WTC11 (cell line): ENCODE data around the gene EHBP1. TPM values are rescaled to one million over a fixed set of nuclear protein-coding genes. Genes with fewer than 3 reads are reported as not detected.

Source experiments
- ATAC-seq: fragments of 200-7000 bp; cut with Tn5 transposase; 2 replicates; pipeline ENCODE4 v1.10.0; 2021; ENCODE audit warnings: mild to moderate bottlenecking, moderate library complexity
- CTCF ChIA-PET: fragments of 300-600 bp; sonication (Branson Sonifier 250); formaldehyde crosslinking; loops from one replicate; lab custom pipeline; 2021; ENCODE audit warnings: antibody characterized with exemption; lab: Charles Lee
- POLR2A ChIA-PET: fragments of 350-600 bp; sonication (Branson Sonifier 250); formaldehyde crosslinking; loops from one replicate; lab custom pipeline; 2021; ENCODE audit warnings: antibody characterized with exemption; lab: Charles Lee
- DNase-seq: peaks from one replicate; pipeline ENCODE4 v3.0.0; 2021; ENCODE audit warnings: low spot score
- H3K27ac Mint-ChIP-seq: 2 replicates; pipeline ENCODE4 v1.8.0; 2021; ENCODE audit warnings: mixed read lengths
- H3K27me3 Mint-ChIP-seq: 2 replicates; pipeline ENCODE4 v1.8.0; 2021; ENCODE audit warnings: low read depth, mild to moderate bottlenecking, moderate library complexity, mixed read lengths
- H3K36me3 Mint-ChIP-seq: 2 replicates; pipeline ENCODE4 v1.8.0; 2021; ENCODE audit warnings: mixed read lengths
- H3K4me1 Mint-ChIP-seq: 2 replicates; pipeline ENCODE4 v1.8.0; 2022; ENCODE audit warnings: mixed read lengths
- H3K4me3 Mint-ChIP-seq: 2 replicates; pipeline ENCODE4 v1.8.0; 2021; ENCODE audit warnings: mild to moderate bottlenecking, moderate library complexity, mixed read lengths
- H3K9me3 Mint-ChIP-seq: 2 replicates; pipeline ENCODE4 v1.8.0; 2021; ENCODE audit warnings: mixed read lengths
- CREB1 ChIP-seq: sonication (generic); formaldehyde crosslinking; IDR thresholded peaks from 2 replicates; pipeline ENCODE4 v1.8.0; 2023; ENCODE audit warnings: mild to moderate bottlenecking, missing genetic modification reagents
- ETV6 ChIP-seq: sonication (generic); formaldehyde crosslinking; IDR thresholded peaks from 2 replicates; pipeline ENCODE4 v1.8.1; 2022; ENCODE audit warnings: mild to moderate bottlenecking, missing genetic modification reagents
- FOXP1 ChIP-seq: sonication (generic); formaldehyde crosslinking; IDR thresholded peaks from 2 replicates; pipeline ENCODE4 v1.8.0; 2022; ENCODE audit warnings: missing genetic modification reagents, mild to moderate bottlenecking, moderate library complexity, borderline replicate concordance
- GRHL2 ChIP-seq: fragments of 250-450 bp; sonication (Bioruptor Pico); IDR thresholded peaks from 2 replicates; pipeline ENCODE4 v1.8.0; 2022; ENCODE audit warnings: mild to moderate bottlenecking, moderate library complexity; ENCODE audit not compliant: insufficient replicate concordance, severe bottlenecking
- MYBL2 ChIP-seq: sonication (generic); formaldehyde crosslinking; IDR thresholded peaks from 2 replicates; pipeline ENCODE4 v1.8.1; 2023; ENCODE audit warnings: mild to moderate bottlenecking, moderate library complexity, missing genetic modification reagents
- SMAD3 ChIP-seq: sonication (generic); formaldehyde crosslinking; IDR thresholded peaks from 2 replicates; pipeline ENCODE4 v1.8.0; 2022; ENCODE audit warnings: missing genetic modification reagents, mild to moderate bottlenecking, borderline replicate concordance
- ZNF232 ChIP-seq: sonication (generic); formaldehyde crosslinking; IDR thresholded peaks from 2 replicates; pipeline ENCODE4 v1.8.0; 2022; ENCODE audit warnings: mild to moderate bottlenecking, missing genetic modification reagents
- ZNF416 ChIP-seq: fragments of 250-450 bp; sonication (Bioruptor Pico); IDR thresholded peaks from 2 replicates; pipeline ENCODE4 v1.9.0; 2021; ENCODE audit warnings: mild to moderate bottlenecking, inconsistent platforms
- ZNF423 ChIP-seq: fragments of 250-450 bp; sonication (Bioruptor Pico); IDR thresholded peaks from 2 replicates; pipeline ENCODE4 v2.1.2; 2022; ENCODE audit warnings: mild to moderate bottlenecking, moderate library complexity
- ZNF671 ChIP-seq: fragments of 250-450 bp; sonication (Bioruptor Pico); IDR thresholded peaks from 2 replicates; pipeline ENCODE4 v1.8.0; 2021; ENCODE audit warnings: mild to moderate bottlenecking
- total RNA-seq: library from RNA; stranded (reverse); gene quantifications from 3 replicates; pipeline ENCODE4 v1.2.3, GENCODE V29; 2021
- TF ChIP-seq, protein P1 (sequence below): sonication (generic); formaldehyde crosslinking; IDR thresholded peaks from 2 replicates; pipeline ENCODE4 v1.8.1; 2023; ENCODE audit warnings: mild to moderate bottlenecking, missing genetic modification reagents, moderate library complexity
- TF ChIP-seq, protein P2 (sequence below): sonication (generic); formaldehyde crosslinking; conservative IDR thresholded peaks from 2 replicates; pipeline ENCODE4 v1.8.1; 2023; ENCODE audit warnings: mild to moderate bottlenecking, low read depth, missing genetic modification reagents, moderate library complexity
- TF ChIP-seq, protein P3 (sequence below): sonication (generic); formaldehyde crosslinking; IDR thresholded peaks from 2 replicates; pipeline ENCODE4 v1.8.0; 2022; ENCODE audit warnings: mild to moderate bottlenecking, missing genetic modification reagents
- TF ChIP-seq, protein P4 (sequence below): sonication (generic); formaldehyde crosslinking; IDR thresholded peaks from 2 replicates; pipeline ENCODE4 v1.8.1; 2022; ENCODE audit warnings: missing genetic modification reagents, borderline replicate concordance
- TF ChIP-seq, protein P5 (sequence below): fragments of 200-600 bp; IDR thresholded peaks from 2 replicates; pipeline ENCODE4 v1.8.0; 2022; ENCODE audit warnings: antibody characterized with exemption
- TF ChIP-seq, protein P6 (sequence below): sonication (generic); formaldehyde crosslinking; IDR thresholded peaks from 2 replicates; pipeline ENCODE4 v1.8.0; 2022; ENCODE audit warnings: mild to moderate bottlenecking, missing genetic modification reagents
- TF ChIP-seq, protein P7 (sequence below): fragments of 250-450 bp; sonication (Bioruptor Pico); IDR thresholded peaks from 2 replicates; pipeline ENCODE4 v1.8.0; 2021; ENCODE audit warnings: mild to moderate bottlenecking

EHBP1 gene
- total RNA-seq, 1 experiment from 2014 or later = 36.4 TPM

DNA sequence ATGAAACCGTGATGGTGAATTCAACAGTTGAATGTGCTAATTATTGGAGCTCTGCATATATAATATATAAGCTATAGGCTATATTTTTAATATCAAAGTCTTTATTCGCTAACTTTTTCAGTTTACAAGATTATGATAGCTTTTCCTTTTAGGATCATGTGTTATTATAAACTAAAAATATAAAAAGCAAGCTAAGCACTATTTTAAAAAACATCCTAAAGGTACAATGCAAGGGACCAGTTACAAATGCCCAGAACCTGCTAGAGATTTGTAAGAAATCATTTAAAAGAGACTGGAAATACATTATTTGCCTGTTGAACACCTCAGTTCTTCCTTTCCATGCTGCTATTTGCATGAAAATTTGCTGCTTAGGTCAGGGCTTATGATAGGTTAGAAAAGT is 43.4 kb upstream of the EHBP1 start (continued):
- no peak for TF ChIP-seq ETV6 (CRISPR knock-in tag)
- no peak for TF ChIP-seq MYBL2 (CRISPR knock-in tag)
- TF ChIP-seq FOXP1 = no peak

DNA sequence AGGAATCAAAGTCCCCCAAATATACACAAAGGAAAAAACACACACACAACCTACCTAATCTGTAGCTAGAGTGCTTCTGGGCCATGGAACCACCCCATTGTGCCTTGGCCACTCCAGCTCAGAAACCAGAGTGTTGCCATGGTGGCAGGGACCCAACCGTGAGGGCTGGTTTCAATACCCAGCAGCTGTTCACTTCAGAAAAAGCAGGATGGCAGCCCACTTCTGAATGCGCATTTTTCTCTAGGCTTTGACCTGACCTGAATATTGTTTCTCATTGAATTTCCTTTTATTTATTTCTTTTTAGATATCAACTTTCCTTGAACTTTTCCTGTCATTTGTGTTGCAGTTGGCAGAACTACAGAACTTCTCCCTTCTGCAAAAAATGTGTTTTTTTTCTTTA is 43.0 kb upstream of the EHBP1 start:
- H3K36me3 Mint-ChIP-seq = no peaks in the 10 kb centered on the region
- POLR2A ChIA-PET = no interaction called here
- H3K4me3 Mint-ChIP-seq = no peak overlapping the region
- CTCF ChIA-PET = interaction anchor here (1.0 to 5.3 kb wide), 2 partner anchors 167 to 205 kb away, joined by 3 to 19 read pairs; no protein-coding TSS in a partner anchor
- H3K27ac Mint-ChIP-seq = no peak overlapping the region
- H3K27me3 Mint-ChIP-seq = no peaks in the 10 kb centered on the region
- peaks cover 15% of the 10 kb centered on the region for H3K4me1 Mint-ChIP-seq
- TF ChIP-seq CREB1 (CRISPR knock-in tag) = no peak
- TF ChIP-seq ZNF416 (CRISPR knock-in tag) = no peak
- TF ChIP-seq, protein P1, sequence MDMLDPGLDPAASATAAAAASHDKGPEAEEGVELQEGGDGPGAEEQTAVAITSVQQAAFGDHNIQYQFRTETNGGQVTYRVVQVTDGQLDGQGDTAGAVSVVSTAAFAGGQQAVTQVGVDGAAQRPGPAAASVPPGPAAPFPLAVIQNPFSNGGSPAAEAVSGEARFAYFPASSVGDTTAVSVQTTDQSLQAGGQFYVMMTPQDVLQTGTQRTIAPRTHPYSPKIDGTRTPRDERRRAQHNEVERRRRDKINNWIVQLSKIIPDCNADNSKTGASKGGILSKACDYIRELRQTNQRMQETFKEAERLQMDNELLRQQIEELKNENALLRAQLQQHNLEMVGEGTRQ = no peak
- TF ChIP-seq, protein P2, sequence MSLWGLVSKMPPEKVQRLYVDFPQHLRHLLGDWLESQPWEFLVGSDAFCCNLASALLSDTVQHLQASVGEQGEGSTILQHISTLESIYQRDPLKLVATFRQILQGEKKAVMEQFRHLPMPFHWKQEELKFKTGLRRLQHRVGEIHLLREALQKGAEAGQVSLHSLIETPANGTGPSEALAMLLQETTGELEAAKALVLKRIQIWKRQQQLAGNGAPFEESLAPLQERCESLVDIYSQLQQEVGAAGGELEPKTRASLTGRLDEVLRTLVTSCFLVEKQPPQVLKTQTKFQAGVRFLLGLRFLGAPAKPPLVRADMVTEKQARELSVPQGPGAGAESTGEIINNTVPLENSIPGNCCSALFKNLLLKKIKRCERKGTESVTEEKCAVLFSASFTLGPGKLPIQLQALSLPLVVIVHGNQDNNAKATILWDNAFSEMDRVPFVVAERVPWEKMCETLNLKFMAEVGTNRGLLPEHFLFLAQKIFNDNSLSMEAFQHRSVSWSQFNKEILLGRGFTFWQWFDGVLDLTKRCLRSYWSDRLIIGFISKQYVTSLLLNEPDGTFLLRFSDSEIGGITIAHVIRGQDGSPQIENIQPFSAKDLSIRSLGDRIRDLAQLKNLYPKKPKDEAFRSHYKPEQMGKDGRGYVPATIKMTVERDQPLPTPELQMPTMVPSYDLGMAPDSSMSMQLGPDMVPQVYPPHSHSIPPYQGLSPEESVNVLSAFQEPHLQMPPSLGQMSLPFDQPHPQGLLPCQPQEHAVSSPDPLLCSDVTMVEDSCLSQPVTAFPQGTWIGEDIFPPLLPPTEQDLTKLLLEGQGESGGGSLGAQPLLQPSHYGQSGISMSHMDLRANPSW (CRISPR knock-in tag) = no peak
- TF ChIP-seq, all 79 proteins: peak for 0
- DNase-seq = no peak
- ATAC-seq = no peak; the same call in 1 of the 2 replicates
- no peaks in the 10 kb centered on the region for H3K9me3 Mint-ChIP-seq

DNA sequence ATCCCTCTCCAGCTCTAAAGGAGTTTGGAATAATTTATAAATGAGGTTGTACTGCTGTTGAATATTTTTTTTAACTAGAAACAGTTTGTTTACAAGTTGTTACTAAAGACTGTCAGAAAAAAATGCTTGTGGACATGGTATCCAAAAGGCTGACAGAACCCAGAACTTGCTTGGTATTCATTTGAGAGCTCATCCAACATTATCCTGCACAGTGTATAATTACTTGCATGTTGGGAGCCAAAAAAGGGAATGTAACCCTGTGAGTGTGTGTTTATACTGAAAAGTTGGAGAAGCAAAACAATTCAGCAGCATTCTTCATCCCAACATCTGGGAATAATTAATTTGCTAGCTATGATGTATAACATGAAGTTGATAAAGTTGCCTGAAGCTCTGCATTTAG is 42.1 kb upstream of the EHBP1 start:
- no peak overlapping the region for H3K27ac Mint-ChIP-seq
- POLR2A ChIA-PET = no interaction called here
- DNase-seq = no peak
- H3K9me3 Mint-ChIP-seq = no peaks in the 10 kb centered on the region
- peaks cover 15% of the 10 kb centered on the region for H3K4me1 Mint-ChIP-seq
- H3K4me3 Mint-ChIP-seq = no peak overlapping the region
- ATAC-seq = no peak
- H3K36me3 Mint-ChIP-seq = no peaks in the 10 kb centered on the region
- no peak for TF ChIP-seq ZNF423 (CRISPR knock-in tag)
- TF ChIP-seq, protein P3, sequence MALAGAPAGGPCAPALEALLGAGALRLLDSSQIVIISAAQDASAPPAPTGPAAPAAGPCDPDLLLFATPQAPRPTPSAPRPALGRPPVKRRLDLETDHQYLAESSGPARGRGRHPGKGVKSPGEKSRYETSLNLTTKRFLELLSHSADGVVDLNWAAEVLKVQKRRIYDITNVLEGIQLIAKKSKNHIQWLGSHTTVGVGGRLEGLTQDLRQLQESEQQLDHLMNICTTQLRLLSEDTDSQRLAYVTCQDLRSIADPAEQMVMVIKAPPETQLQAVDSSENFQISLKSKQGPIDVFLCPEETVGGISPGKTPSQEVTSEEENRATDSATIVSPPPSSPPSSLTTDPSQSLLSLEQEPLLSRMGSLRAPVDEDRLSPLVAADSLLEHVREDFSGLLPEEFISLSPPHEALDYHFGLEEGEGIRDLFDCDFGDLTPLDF (CRISPR knock-in tag) = no peak
- no peak for TF ChIP-seq SMAD3 (CRISPR knock-in tag)
- TF ChIP-seq ZNF232 (CRISPR knock-in tag) = no peak
- TF ChIP-seq, protein P4, sequence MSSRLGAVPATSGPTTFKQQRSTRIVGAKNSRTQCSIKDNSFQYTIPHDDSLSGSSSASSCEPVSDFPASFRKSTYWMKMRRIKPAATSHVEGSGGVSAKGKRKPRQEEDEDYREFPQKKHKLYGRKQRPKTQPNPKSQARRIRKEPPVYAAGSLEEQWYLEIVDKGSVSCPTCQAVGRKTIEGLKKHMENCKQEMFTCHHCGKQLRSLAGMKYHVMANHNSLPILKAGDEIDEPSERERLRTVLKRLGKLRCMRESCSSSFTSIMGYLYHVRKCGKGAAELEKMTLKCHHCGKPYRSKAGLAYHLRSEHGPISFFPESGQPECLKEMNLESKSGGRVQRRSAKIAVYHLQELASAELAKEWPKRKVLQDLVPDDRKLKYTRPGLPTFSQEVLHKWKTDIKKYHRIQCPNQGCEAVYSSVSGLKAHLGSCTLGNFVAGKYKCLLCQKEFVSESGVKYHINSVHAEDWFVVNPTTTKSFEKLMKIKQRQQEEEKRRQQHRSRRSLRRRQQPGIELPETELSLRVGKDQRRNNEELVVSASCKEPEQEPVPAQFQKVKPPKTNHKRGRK (CRISPR knock-in tag) = no peak
- TF ChIP-seq, protein P5, sequence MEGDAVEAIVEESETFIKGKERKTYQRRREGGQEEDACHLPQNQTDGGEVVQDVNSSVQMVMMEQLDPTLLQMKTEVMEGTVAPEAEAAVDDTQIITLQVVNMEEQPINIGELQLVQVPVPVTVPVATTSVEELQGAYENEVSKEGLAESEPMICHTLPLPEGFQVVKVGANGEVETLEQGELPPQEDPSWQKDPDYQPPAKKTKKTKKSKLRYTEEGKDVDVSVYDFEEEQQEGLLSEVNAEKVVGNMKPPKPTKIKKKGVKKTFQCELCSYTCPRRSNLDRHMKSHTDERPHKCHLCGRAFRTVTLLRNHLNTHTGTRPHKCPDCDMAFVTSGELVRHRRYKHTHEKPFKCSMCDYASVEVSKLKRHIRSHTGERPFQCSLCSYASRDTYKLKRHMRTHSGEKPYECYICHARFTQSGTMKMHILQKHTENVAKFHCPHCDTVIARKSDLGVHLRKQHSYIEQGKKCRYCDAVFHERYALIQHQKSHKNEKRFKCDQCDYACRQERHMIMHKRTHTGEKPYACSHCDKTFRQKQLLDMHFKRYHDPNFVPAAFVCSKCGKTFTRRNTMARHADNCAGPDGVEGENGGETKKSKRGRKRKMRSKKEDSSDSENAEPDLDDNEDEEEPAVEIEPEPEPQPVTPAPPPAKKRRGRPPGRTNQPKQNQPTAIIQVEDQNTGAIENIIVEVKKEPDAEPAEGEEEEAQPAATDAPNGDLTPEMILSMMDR = no peak
- TF ChIP-seq GRHL2 (CRISPR knock-in tag) = no peak
- TF ChIP-seq, protein P6, sequence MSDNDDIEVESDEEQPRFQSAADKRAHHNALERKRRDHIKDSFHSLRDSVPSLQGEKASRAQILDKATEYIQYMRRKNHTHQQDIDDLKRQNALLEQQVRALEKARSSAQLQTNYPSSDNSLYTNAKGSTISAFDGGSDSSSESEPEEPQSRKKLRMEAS (CRISPR knock-in tag) = no peak
- TF ChIP-seq ZNF671 (CRISPR knock-in tag) = no peak
- TF ChIP-seq, protein P7, sequence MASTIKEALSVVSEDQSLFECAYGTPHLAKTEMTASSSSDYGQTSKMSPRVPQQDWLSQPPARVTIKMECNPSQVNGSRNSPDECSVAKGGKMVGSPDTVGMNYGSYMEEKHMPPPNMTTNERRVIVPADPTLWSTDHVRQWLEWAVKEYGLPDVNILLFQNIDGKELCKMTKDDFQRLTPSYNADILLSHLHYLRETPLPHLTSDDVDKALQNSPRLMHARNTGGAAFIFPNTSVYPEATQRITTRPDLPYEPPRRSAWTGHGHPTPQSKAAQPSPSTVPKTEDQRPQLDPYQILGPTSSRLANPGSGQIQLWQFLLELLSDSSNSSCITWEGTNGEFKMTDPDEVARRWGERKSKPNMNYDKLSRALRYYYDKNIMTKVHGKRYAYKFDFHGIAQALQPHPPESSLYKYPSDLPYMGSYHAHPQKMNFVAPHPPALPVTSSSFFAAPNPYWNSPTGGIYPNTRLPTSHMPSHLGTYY (CRISPR knock-in tag) = no peak
- TF ChIP-seq CREB1 (CRISPR knock-in tag) = no peak
- TF ChIP-seq, all 79 proteins: peak for 0
- CTCF ChIA-PET = interaction anchor here (1.0 to 1.1 kb wide), 2 partner anchors 168 to 207 kb away, joined by 3 to 4 read pairs; no protein-coding TSS in a partner anchor
- H3K27me3 Mint-ChIP-seq = no peaks in the 10 kb centered on the region
